Panc1 (cell line): Measurements from ENCODE around the gene ANKMY2.

Source experiments
- CTCF ChIP-seq: fragments of 450-650 bp; IDR thresholded peaks from 2 replicates; pipeline ENCODE4 v1.5.1; 2017; ENCODE audit warnings: mild to moderate bottlenecking
- POLR2AphosphoS5 ChIP-seq: IDR thresholded peaks from 2 replicates; pipeline ENCODE4 v1.6.1; 2012; ENCODE audit warnings: mild to moderate bottlenecking, low read depth, low read length, moderate library complexity
- REST ChIP-seq, 2 experiments: IDR thresholded peaks; 2 replicates each; pipeline ENCODE4 v1.6.1; 2011 to 2012; ENCODE audit warnings: low read depth in 2 of 2, control low read depth in 1 of 2, low read length in 1 of 2, mild to moderate bottlenecking in 1 of 2, moderate library complexity in 1 of 2; ENCODE audit not compliant: insufficient read depth in 1 of 2
- TCF7L2 ChIP-seq: IDR thresholded peaks from 2 replicates; pipeline ENCODE4 v1.6.1; 2011; ENCODE audit warnings: mild to moderate bottlenecking, low read depth, low read length, inconsistent platforms

- no peak for TF ChIP-seq CTCF
- no peak for TF ChIP-seq POLR2AphosphoS5
- no peak for TF ChIP-seq REST (IDR thresholded peaks at IDR 0.05; ENCODE audit: insufficient read depth in 1 of 2, low read depth in 2 of 2, low read length in 1 of 2)
- TF ChIP-seq TCF7L2 = no peak
Measured at GRCh38 chr7:16558761-16559302, 86.7 kb downstream of the ANKMY2 start.
